CD14-positive monocyte (primary cell): ENCODE results near the gene CFAP70. TPM values are rescaled to one million over a fixed set of nuclear protein-coding genes. Genes with fewer than 3 reads are reported as not detected.

ENCODE experiments used
- DNase-seq, 3 donors: peaks; one replicate each; pipeline ENCODE4 v3.0.0-alpha.2; 2011 to 2022
- H2AFZ ChIP-seq: 2 replicates; pipeline ENCODE4 v1.6.0; 2012; ENCODE audit warnings: mild to moderate bottlenecking, low read depth, low read length, inconsistent platforms; ENCODE audit not compliant: insufficient read depth, poor library complexity, severe bottlenecking
- H3K27ac ChIP-seq, 2 donors: 1 replicate in 1 of 2; 2 replicates in 1 of 2; pipeline ENCODE4 v1.5.1; 2012 to 2013; ENCODE audit warnings: low read length in 2 of 2, control low read depth in 1 of 2, inconsistent platforms in 1 of 2, low read depth in 1 of 2, mild to moderate bottlenecking in 1 of 2
- H3K27me3 ChIP-seq, 2 donors: one replicate each; pipeline versions ENCODE4 v1.6.0 to v1.6.1; 2011 to 2013; ENCODE audit warnings: low read length in 2 of 2; ENCODE audit not compliant: control insufficient read depth in 2 of 2, insufficient read depth in 2 of 2
- H3K36me3 ChIP-seq, 2 donors: replicated peaks in 1 of 2; 1 replicate in 1 of 2; 2 replicates in 1 of 2; pipeline versions ENCODE4 v1.5.1 to v1.6.1; 2012 to 2013; ENCODE audit warnings: low read length in 2 of 2, control low read depth in 1 of 2, inconsistent platforms in 1 of 2, mild to moderate bottlenecking in 1 of 2; ENCODE audit not compliant: insufficient read depth in 2 of 2, control insufficient read depth in 1 of 2
- H3K4me1 ChIP-seq, 2 donors: 1 replicate in 1 of 2; 2 replicates in 1 of 2; pipeline versions ENCODE4 v1.5.1 to v1.6.1; 2012 to 2013; ENCODE audit warnings: low read length in 2 of 2, control low read depth in 1 of 2, inconsistent platforms in 1 of 2, mild to moderate bottlenecking in 1 of 2, moderate library complexity in 1 of 2; ENCODE audit not compliant: insufficient read depth in 2 of 2, control insufficient read depth in 1 of 2
- H3K4me2 ChIP-seq: replicated peaks from 2 replicates; pipeline ENCODE3; 2012; ENCODE audit warnings: low read length, moderate library complexity, mild to moderate bottlenecking; ENCODE audit not compliant: poor library complexity, severe bottlenecking; ENCODE audit errors: extremely low read depth
- H3K4me3 ChIP-seq, 3 experiments: fragments of 200-600 bp in 1 of 3; sonication (generic) in 1 of 3; replicated peaks in 1 of 3; 1 replicate in 2 of 3; 2 replicates in 1 of 3; pipeline ENCODE4 v1.5.1; 2011 to 2013; ENCODE audit warnings: low read length in 3 of 3, mild to moderate bottlenecking in 3 of 3, control low read depth in 2 of 3, low read depth in 2 of 3, inconsistent platforms in 1 of 3, moderate library complexity in 1 of 3
- H3K79me2 ChIP-seq: 2 replicates; pipeline ENCODE4 v1.6.0; 2012; ENCODE audit warnings: mild to moderate bottlenecking, control low read depth, inconsistent platforms, low read length, moderate library complexity; ENCODE audit not compliant: insufficient read depth
- H3K9ac ChIP-seq: 2 replicates; pipeline ENCODE4 v1.6.0; 2017; ENCODE audit warnings: low read length, mild to moderate bottlenecking; ENCODE audit not compliant: insufficient read depth, poor library complexity, severe bottlenecking
- H3K9me3 ChIP-seq, 2 donors: replicated peaks in 1 of 2; 1 replicate in 1 of 2; 2 replicates in 1 of 2; pipeline versions ENCODE4 v1.5.1 to v1.6.1; 2012 to 2013; ENCODE audit warnings: low read length in 2 of 2, control low read depth in 1 of 2; ENCODE audit not compliant: control insufficient read depth in 1 of 2, insufficient read depth in 1 of 2
- H4K20me1 ChIP-seq: 2 replicates; pipeline ENCODE4 v1.6.0; 2012; ENCODE audit warnings: mild to moderate bottlenecking, low read length, control low read depth, moderate library complexity; ENCODE audit not compliant: insufficient read depth
- H3K27ac Mint-ChIP-seq, 7 donors: one replicate each; pipeline ENCODE4 v1.8.0; 2020; ENCODE audit warnings: mild to moderate bottlenecking in 7 of 7, mixed read lengths in 7 of 7, moderate library complexity in 6 of 7, inconsistent platforms in 2 of 7
- H3K27me3 Mint-ChIP-seq, 3 donors: one replicate each; pipeline ENCODE4 v1.8.0; 2021 to 2022; ENCODE audit warnings: low read depth in 3 of 3, mild to moderate bottlenecking in 3 of 3, mixed read lengths in 3 of 3, moderate library complexity in 3 of 3, inconsistent platforms in 1 of 3
- H3K36me3 Mint-ChIP-seq, 2 donors: one replicate each; pipeline ENCODE4 v1.8.0; 2020; ENCODE audit warnings: mixed read lengths in 2 of 2, inconsistent platforms in 1 of 2, mild to moderate bottlenecking in 1 of 2
- H3K4me1 Mint-ChIP-seq: one replicate; pipeline ENCODE4 v1.8.0; 2020; ENCODE audit warnings: mild to moderate bottlenecking, mixed read lengths
- H3K4me3 Mint-ChIP-seq, 2 donors: one replicate each; pipeline ENCODE4 v1.8.0; 2020; ENCODE audit warnings: mild to moderate bottlenecking in 2 of 2, mixed read lengths in 2 of 2, moderate library complexity in 1 of 2
- H3K9me3 Mint-ChIP-seq, 7 donors: one replicate each; pipeline ENCODE4 v1.8.0; 2020 to 2022; ENCODE audit warnings: mixed read lengths in 7 of 7, mild to moderate bottlenecking in 6 of 7, moderate library complexity in 6 of 7, inconsistent platforms in 2 of 7
- WGBS: methylation state at CpG from one replicate; pipeline ENCODE4 v1.1.5; 2013; ENCODE audit warnings: missing lambda C conversion rate; ENCODE audit not compliant: insufficient coverage; 5-methylcytosine and 5-hydroxymethylcytosine counted together
- intact Hi-C, 2 donors: fragments of 100-400 bp; cut with micrococcal nuclease; formaldehyde crosslinking; loops; one replicate each; pipeline versions ENCODE4 v1.15.0 to v1.15.1; 2023
- polyA plus RNA-seq, 3 donors: library from polyadenylated mRNA; depleted of rRNA in 1 of 3; unstranded in 2 of 3; stranded (reverse) in 1 of 3; fragments of 300-500 nt in 2 of 3; fragments of >200 nt in 1 of 3; fragmentation: Illumina TruSeq in 2 of 3; gene quantifications; 1 replicate in 2 of 3; 2 replicates in 1 of 3; pipeline ENCODE4 v1.2.3, GENCODE V29; 2012 to 2021
- TF ChIP-seq, protein P1 (sequence below): fragments of 200-600 bp; IDR thresholded peaks from one replicate; pipeline ENCODE4 v1.8.0; 2022; ENCODE audit warnings: antibody characterized with exemption, mild to moderate bottlenecking

CFAP70 gene
- polyA plus RNA-seq, 3 donors, result 0.13 to 1.1 TPM; not detected in 1

GRCh38 chr10:73206385-73206784 is 152.3 kb downstream of the CFAP70 start:
- Mint-ChIP-seq H3K27ac (no peak overlapping the region), H3K4me1 (no peaks in the 10 kb centered on the region), H3K36me3 (peaks cover 26 to 32% of the 10 kb centered on the region in 2 donors), H3K27me3 (no peaks in the 10 kb centered on the region), H3K9me3 (no peaks in the 10 kb centered on the region), H3K4me3 (no peak overlapping the region)
- no peak overlapping the region for H3K9ac ChIP-seq
- intact Hi-C loops, result no loop called here
- no peaks in the 10 kb centered on the region for H3K4me1 ChIP-seq
- no peak overlapping the region for H3K27ac ChIP-seq
- H2AFZ ChIP-seq, result no peak overlapping the region
- H3K4me2 ChIP-seq, result no peak overlapping the region
- H3K4me3 ChIP-seq, result no peak overlapping the region
- DNase-seq, result no peak
- TF ChIP-seq, protein P1, sequence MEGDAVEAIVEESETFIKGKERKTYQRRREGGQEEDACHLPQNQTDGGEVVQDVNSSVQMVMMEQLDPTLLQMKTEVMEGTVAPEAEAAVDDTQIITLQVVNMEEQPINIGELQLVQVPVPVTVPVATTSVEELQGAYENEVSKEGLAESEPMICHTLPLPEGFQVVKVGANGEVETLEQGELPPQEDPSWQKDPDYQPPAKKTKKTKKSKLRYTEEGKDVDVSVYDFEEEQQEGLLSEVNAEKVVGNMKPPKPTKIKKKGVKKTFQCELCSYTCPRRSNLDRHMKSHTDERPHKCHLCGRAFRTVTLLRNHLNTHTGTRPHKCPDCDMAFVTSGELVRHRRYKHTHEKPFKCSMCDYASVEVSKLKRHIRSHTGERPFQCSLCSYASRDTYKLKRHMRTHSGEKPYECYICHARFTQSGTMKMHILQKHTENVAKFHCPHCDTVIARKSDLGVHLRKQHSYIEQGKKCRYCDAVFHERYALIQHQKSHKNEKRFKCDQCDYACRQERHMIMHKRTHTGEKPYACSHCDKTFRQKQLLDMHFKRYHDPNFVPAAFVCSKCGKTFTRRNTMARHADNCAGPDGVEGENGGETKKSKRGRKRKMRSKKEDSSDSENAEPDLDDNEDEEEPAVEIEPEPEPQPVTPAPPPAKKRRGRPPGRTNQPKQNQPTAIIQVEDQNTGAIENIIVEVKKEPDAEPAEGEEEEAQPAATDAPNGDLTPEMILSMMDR, result no peak
- no peaks in the 10 kb centered on the region for H4K20me1 ChIP-seq
- H3K9me3 ChIP-seq, result no peaks in the 10 kb centered on the region
- peaks cover 13 to 36% of the 10 kb centered on the region in 2 donors for H3K36me3 ChIP-seq
- 97% methylated on average over 4 of the region's 5 CpGs for WGBS
- no peaks in the 10 kb centered on the region for H3K79me2 ChIP-seq
- H3K27me3 ChIP-seq, result no peaks in the 10 kb centered on the region

DNA sequence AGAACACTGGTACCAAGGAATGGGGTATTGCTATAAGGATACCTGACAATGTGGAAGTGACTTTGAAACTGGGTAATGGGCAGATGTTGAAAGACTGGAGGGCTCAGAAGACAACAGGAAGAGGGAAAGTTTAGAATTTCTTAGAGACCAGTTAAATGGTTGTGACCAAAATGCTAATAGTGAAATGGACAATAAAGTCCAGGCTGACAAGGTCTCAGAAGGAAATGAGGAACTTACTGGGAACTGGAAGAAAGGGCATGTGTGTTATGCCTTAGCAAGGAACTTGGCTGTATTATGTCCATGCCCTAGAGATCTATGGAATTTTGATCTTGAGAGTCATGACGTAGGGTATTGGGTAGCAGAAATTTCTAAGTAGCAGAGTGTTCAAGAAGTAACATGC is 152.8 kb downstream of the CFAP70 start:
- intact Hi-C loops, result no loop called here
- Mint-ChIP-seq H3K36me3 (peaks cover 26 to 33% of the 10 kb centered on the region in 2 donors), H3K9me3 (no peaks in the 10 kb centered on the region), H3K27me3 (no peaks in the 10 kb centered on the region), H3K27ac (no peak overlapping the region), H3K4me1 (no peaks in the 10 kb centered on the region), H3K4me3 (no peak overlapping the region)
- Histone ChIP-seq H3K79me2 (no peaks in the 10 kb centered on the region), H3K4me1 (no peaks in the 10 kb centered on the region), H4K20me1 (no peaks in the 10 kb centered on the region), H3K27ac (no peak overlapping the region), H3K36me3 (peaks cover 12 to 31% of the 10 kb centered on the region in 2 donors), H3K9ac (no peak overlapping the region), H3K4me2 (no peak overlapping the region), H2AFZ (no peak overlapping the region), H3K27me3 (no peaks in the 10 kb centered on the region), H3K4me3 (no peak overlapping the region), H3K9me3 (no peaks in the 10 kb centered on the region)
- TF ChIP-seq, protein P1, result no peak
- WGBS, result no CpG with 5 or more reads among the region's 1 CpG
- no peak for DNase-seq
